GM10248 (cell line): ENCODE results near the gene CCDC57.

Experiments used
- CTCF ChIA-PET: fragments of 300-600 bp; sonication (Branson Sonifier 250); formaldehyde crosslinking; extraction: SDS; loops from one replicate; lab custom pipeline; 2021; ENCODE audit warnings: antibody characterized with exemption; lab: Yijun Ruan, JAX
- POLR2A ChIA-PET: fragments of 350-650 bp; sonication (Branson Sonifier 250); formaldehyde crosslinking; extraction: SDS; loops from one replicate; lab custom pipeline; 2020; ENCODE audit warnings: antibody characterized with exemption; lab: Yijun Ruan, JAX
- DNase-seq: peaks from one replicate; pipeline ENCODE4 v3.0.0; 2012; ENCODE audit errors: extremely low spot score
- TF ChIP-seq, protein P1 (sequence below): IDR thresholded peaks from 2 replicates; pipeline ENCODE4 v1.5.1; 2012; ENCODE audit warnings: mild to moderate bottlenecking, low read depth; ENCODE audit errors: extremely low read depth, missing control alignments, control extremely low read depth

The CCDC57 gene

DNA sequence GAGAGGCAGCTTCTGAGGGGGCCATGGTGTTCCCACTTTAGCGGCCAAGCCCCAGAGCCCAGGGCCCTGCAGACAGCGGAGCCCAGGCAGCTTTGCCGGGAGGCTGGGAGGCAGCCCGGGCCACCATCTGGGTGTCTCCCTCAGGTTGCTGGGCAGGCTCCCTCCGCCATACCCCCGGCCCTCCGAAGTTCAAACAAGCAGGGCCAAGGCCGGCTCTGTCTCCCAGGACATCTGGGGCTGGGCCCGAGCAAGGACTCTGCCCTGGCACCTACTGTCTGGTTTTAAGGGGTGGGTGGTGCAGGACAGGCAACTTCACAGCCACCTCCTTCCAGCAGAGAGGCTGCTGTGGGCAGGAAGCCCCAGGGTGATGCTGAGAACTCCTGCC lies 149.7 kb downstream of the CCDC57 start:
- DNase-seq: no peak
- TF ChIP-seq, protein P1, sequence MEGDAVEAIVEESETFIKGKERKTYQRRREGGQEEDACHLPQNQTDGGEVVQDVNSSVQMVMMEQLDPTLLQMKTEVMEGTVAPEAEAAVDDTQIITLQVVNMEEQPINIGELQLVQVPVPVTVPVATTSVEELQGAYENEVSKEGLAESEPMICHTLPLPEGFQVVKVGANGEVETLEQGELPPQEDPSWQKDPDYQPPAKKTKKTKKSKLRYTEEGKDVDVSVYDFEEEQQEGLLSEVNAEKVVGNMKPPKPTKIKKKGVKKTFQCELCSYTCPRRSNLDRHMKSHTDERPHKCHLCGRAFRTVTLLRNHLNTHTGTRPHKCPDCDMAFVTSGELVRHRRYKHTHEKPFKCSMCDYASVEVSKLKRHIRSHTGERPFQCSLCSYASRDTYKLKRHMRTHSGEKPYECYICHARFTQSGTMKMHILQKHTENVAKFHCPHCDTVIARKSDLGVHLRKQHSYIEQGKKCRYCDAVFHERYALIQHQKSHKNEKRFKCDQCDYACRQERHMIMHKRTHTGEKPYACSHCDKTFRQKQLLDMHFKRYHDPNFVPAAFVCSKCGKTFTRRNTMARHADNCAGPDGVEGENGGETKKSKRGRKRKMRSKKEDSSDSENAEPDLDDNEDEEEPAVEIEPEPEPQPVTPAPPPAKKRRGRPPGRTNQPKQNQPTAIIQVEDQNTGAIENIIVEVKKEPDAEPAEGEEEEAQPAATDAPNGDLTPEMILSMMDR: no peak
- ChIA-PET CTCF (interaction anchor here (1.1 kb wide), 1 partner anchor 42 kb away, joined by 3 read pairs; no protein-coding TSS in a partner anchor), POLR2A (no interaction called here)

DNA sequence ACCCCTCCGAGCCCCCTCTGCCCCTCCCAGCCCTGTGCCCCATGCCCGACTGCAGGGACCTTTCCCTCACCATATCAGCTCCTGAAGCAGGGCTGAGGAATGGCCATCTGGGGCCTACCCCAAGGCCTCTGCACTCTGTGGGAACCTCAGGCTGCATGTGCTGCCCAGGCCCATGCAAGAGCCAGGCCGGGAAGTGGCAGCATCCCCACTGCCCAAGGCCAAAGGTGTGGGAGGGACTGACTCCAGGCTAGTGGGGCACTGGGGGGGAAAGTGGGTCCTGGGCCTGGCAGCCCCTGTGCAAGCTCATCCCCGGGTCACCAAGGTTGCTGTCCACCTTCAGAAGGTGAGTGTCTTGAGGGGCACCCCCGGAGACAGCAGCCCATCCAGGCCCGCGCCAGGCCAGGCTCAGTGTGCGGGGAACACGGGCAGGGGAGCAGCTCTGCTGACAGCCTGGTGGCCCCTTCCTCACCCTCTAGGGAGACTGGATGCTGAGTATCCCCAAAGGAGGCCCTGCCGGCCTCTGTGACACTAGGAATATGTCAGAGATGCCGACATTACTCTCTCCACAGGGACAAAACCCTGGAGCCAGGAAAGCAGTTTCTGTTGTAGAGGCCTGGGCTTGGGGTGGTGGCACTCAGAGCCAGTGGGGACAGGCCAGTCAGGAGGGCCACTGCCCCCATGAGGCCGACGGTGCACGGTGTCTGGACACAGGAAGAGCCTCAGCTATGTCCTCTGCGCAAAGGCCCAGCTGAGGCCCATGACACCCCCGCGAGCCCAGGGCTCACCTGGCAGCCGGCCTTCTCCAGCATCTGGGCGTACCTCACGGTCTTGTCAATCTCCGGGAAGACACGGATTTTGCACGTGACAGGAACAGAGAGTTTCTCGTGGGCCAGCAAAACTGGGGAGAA lies 150.3 kb downstream of the CCDC57 start:
- TF ChIP-seq, protein P1: no peak
- ChIA-PET CTCF (no interaction called here), POLR2A (no interaction called here)

DNA sequence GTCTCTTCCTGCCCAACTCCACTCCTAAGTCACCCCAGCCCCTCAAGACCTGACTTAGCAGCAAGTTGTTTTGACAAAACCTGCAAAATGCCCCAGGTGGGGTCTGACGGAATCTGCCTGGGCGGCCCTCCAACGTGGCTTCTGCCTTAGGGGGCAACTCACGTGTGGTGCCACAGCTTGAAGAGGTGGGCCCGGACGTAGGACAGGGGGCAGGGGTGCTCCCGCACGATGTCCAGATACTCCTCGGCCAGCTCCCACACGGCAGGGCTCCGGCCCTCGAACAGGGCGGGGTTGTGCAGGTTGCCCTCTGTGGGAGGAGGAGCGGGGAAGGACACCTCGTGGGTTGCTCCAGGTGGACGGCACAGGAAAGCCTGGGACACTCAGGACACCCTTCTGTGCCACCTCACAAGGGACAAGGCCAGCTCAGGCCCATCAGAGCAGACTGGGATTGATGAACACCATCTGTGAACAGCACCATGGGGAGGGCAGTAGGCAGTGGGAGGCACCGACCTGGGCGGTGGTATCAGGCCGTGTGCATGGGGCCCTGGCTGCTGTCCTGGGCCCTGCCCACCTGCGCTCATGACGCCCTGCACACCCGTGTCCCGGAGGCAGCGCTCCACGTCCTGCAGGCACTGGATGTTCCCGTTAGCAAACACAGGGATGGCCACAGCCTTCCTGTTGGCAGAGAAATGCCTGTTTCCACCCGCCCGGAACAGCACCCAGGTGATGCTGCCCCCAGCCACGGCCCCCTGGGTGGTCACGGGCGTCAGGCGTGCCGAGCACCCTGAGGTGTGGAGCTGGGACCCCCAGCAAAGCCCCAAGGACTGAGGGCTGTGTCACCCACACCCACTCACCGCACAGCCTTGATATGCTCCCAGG lies 151.4 kb downstream of the CCDC57 start:
- DNase-seq: no peak
- TF ChIP-seq, protein P1: no peak
- ChIA-PET CTCF (no interaction called here), POLR2A (no interaction called here)

More for the DNA sequence above, 150.3 kb downstream of the CCDC57 start:
- DNase-seq: no peak

DNA sequence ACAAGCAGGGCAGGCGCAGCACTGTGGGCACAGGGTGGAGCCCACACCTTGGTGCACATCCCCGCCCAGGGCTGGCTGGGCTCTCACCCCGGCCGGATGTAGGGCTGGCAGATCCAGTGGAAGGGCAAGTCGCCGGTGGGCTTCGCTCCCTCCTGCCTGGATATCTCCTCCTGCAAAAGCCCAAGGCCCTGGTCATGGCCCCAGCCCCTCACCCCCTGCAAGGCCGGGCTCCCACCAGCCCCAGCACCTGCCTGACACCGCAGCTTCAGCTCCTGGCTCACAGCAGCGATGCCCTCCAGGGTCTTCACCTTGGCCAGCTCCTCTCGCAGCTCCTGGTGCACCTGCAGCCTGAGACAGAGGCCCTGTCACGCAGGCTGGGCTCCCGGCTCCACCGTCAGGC lies 152.0 kb downstream of the CCDC57 start:
- no peak for DNase-seq
- POLR2A ChIA-PET: no interaction called here
- TF ChIP-seq, protein P1: no peak
- CTCF ChIA-PET: interaction anchor here (0.7 kb wide), 1 partner anchor 11 kb away, joined by 3 read pairs; no protein-coding TSS in a partner anchor

DNA sequence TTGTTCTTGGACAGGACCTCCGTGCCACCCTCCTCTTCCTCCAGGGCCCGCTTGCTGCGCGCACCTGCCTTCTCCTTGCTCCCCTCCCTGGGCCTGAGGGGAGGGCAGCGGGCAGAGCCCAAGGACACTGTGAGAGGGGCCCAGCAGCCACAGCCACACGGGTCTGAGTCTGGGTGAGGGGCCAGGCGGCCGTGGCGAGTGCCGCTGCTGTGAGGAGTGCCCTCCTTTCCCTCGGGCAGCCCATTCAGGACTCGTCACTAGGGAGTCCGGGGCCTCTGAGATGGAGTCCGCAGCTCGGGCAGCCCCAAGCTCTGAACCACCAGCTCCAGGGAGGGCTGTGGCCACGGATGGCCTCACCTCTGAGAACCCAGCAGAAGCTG lies 152.7 kb downstream of the CCDC57 start:
- TF ChIP-seq, protein P1: no peak
- CTCF ChIA-PET: interaction anchor here (0.7 kb wide), 1 partner anchor 10 kb away, joined by 3 read pairs; no protein-coding TSS in a partner anchor
- no peak for DNase-seq
- POLR2A ChIA-PET: no interaction called here
